K562 (cell line): ENCODE results near the gene GALNT18. TPM values are rescaled to one million over a fixed set of nuclear protein-coding genes. Genes with fewer than 3 reads are reported as not detected.

Experiments used
- ATAC-seq: fragments of 200-7000 bp; cut with Tn5 transposase; 3 replicates; pipeline ENCODE4 v1.9.1; 2020; ENCODE audit warnings: moderate library complexity
- BruUV-seq: library from RNA; stranded (reverse); fragments of 400-500 nt; replicated peaks from 2 replicates; lab custom pipeline; 2021; lab: Mats Ljungman, UMichigan
- CTCF ChIA-PET: fragments of 300-600 bp; formaldehyde crosslinking; extraction: SDS; loops from one replicate; lab custom pipeline; 2021; ENCODE audit warnings: low intra/inter-chr PET ratio; lab: Yijun Ruan, JAX
- POLR2A ChIA-PET: fragments of 300-600, 350-650 bp; sonication (Branson Sonifier 250); formaldehyde crosslinking; extraction: SDS; loops from one replicate; lab custom pipeline; 2021; ENCODE audit warnings: antibody characterized with exemption, inconsistent platforms; lab: Yijun Ruan, JAX
- DNase-seq, 4 experiments: peaks; one replicate each; pipeline versions ENCODE4 v3.0.0 to v3.0.0-alpha.2; 2011 to 2018; ENCODE audit warnings: low spot score in 3 of 4, mixed read lengths in 3 of 4; ENCODE audit errors: extremely low read depth in 1 of 4
- FAIRE-seq: peaks from 2 replicates; lab custom pipeline; 2011; peaks lifted over from hg19 to GRCh38; lab: Jason Lieb, UNC
- H2AFZ ChIP-seq: 2 replicates; pipeline ENCODE4 v1.6.0; 2011; ENCODE audit warnings: low read depth, low read length, control low read depth, inconsistent platforms
- H3K27ac ChIP-seq: fragments of 200-600 bp; 3 replicates; pipeline ENCODE4 v1.8.0; 2011; ENCODE audit warnings: low read depth, mild to moderate bottlenecking, control low read depth, inconsistent platforms, low read length, moderate library complexity, mixed read lengths; ENCODE audit errors: extremely low read depth
- H3K27me3 ChIP-seq, 2 experiments: fragments of 300-600 bp in 1 of 2; 2 replicates in 1 of 2; 3 replicates in 1 of 2; pipeline versions ENCODE4 v1.6.0 to v1.8.0; 2011; ENCODE audit warnings: inconsistent platforms in 2 of 2, low read length in 2 of 2, mild to moderate bottlenecking in 1 of 2, mixed read lengths in 1 of 2, moderate library complexity in 1 of 2; ENCODE audit not compliant: control insufficient read depth in 2 of 2, insufficient read depth in 2 of 2
- H3K36me3 ChIP-seq: fragments of 300-600 bp; 3 replicates; pipeline ENCODE4 v1.8.0; 2011; ENCODE audit warnings: mild to moderate bottlenecking, low read length, inconsistent platforms; ENCODE audit not compliant: control insufficient read depth, insufficient read depth
- H3K4me1 ChIP-seq, 2 experiments: fragments of 200-600 bp in 1 of 2; replicated peaks in 1 of 2; 2 replicates in 1 of 2; 3 replicates in 1 of 2; pipeline versions ENCODE4 v1.5.1 to v1.8.0; 2011; ENCODE audit warnings: inconsistent platforms in 2 of 2, low read length in 2 of 2, mild to moderate bottlenecking in 1 of 2, mixed read lengths in 1 of 2, moderate library complexity in 1 of 2; ENCODE audit not compliant: control insufficient read depth in 2 of 2, insufficient read depth in 2 of 2
- H3K4me2 ChIP-seq: 2 replicates; pipeline ENCODE4 v1.6.1; 2011; ENCODE audit warnings: low read length, control low read depth, inconsistent platforms, mixed read lengths; ENCODE audit not compliant: insufficient read depth
- H3K4me3 ChIP-seq: fragments of 200-600 bp; sonication (generic), shearing (Covaris generic); 2 replicates; pipeline ENCODE4 v1.5.1; 2016; ENCODE audit warnings: control low read depth, inconsistent platforms
- H3K79me2 ChIP-seq: fragments of 200-600 bp; 3 replicates; pipeline ENCODE4 v1.8.0; 2011; ENCODE audit warnings: low read length, inconsistent platforms; ENCODE audit not compliant: control insufficient read depth, insufficient read depth
- H3K9ac ChIP-seq, 2 experiments: 2 replicates each; pipeline versions ENCODE4 v1.6.0 to v1.6.1; 2011; ENCODE audit warnings: low read depth in 2 of 2, low read length in 2 of 2, control low read depth in 1 of 2, inconsistent platforms in 1 of 2, mild to moderate bottlenecking in 1 of 2, mixed read lengths in 1 of 2; ENCODE audit not compliant: insufficient read depth in 1 of 2
- H3K9me1 ChIP-seq: one replicate; pipeline ENCODE4 v1.6.0; 2011; ENCODE audit warnings: inconsistent platforms, mild to moderate bottlenecking, low read length, moderate library complexity; ENCODE audit not compliant: control insufficient read depth, insufficient read depth
- H3K9me3 ChIP-seq: replicated peaks from 2 replicates; pipeline ENCODE4 v1.5.1; 2011; ENCODE audit warnings: low read depth, low read length, inconsistent platforms; ENCODE audit not compliant: control insufficient read depth, insufficient read depth
- H4K20me1 ChIP-seq: replicated peaks from 2 replicates; pipeline ENCODE4 v1.6.1; 2011; ENCODE audit warnings: low read length, inconsistent platforms, mixed read lengths; ENCODE audit not compliant: control insufficient read depth, insufficient read depth
- CREBBP ChIP-seq: IDR thresholded peaks from one replicate; pipeline ENCODE4 v1.6.1; 2012; ENCODE audit warnings: low read depth, mild to moderate bottlenecking, control low read depth, inconsistent platforms, low read length
- MYBL2 ChIP-seq, 2 experiments: fragments of 450-650 bp in 1 of 2; sonication (generic) in 1 of 2; formaldehyde crosslinking in 1 of 2; IDR thresholded peaks; 2 replicates each; pipeline versions ENCODE4 v1.6.1 to v1.8.1; 2017 to 2022; ENCODE audit warnings: borderline replicate concordance in 1 of 2, inconsistent platforms in 1 of 2, low read depth in 1 of 2, mild to moderate bottlenecking in 1 of 2, missing genetic modification reagents in 1 of 2, moderate library complexity in 1 of 2
- RBM34 ChIP-seq: fragments of 200-400 bp; formaldehyde crosslinking; IDR thresholded peaks from 2 replicates; pipeline ENCODE4 v1.6.1; 2018; ENCODE audit warnings: low read length, borderline replicate concordance; ENCODE audit not compliant: insufficient read depth
- ZC3H4 ChIP-seq: sonication (generic); formaldehyde crosslinking; IDR thresholded peaks from 2 replicates; pipeline ENCODE4 v1.9.0; 2021; ENCODE audit warnings: missing genetic modification reagents, borderline replicate concordance
- ZNF140 ChIP-seq: fragments of 250-450 bp; sonication (Bioruptor Pico); IDR thresholded peaks from 2 replicates; pipeline ENCODE4 v1.8.0; 2021; ENCODE audit warnings: moderate library complexity, mild to moderate bottlenecking, inconsistent platforms
- ZSCAN32 ChIP-seq: fragments of 450-650 bp; formaldehyde crosslinking; IDR thresholded peaks from 2 replicates; pipeline ENCODE4 v1.4.0; 2020; ENCODE audit warnings: mild to moderate bottlenecking, moderate library complexity
- WGBS: fragments of 100-300 bp; shearing (Covaris generic); methylation state at CpG from one replicate; pipeline ENCODE4 v1.1.6; 2016; ENCODE audit warnings: low coverage, mixed read lengths; ENCODE audit not compliant: insufficient coverage; ENCODE audit errors: missing lambda C conversion rate; 5-methylcytosine and 5-hydroxymethylcytosine counted together
- in situ Hi-C: fragments of 300-500 bp; cut with MboI; formaldehyde crosslinking; loops from 4 replicates; pipeline ENCODE4 v1.15.0; 2018; ENCODE audit warnings: inconsistent platforms, mixed read lengths
- intact Hi-C: fragments of 100-400 bp; cut with micrococcal nuclease; formaldehyde crosslinking; loops from 2 replicates; pipeline ENCODE4 v1.14.2; 2022
- polyA plus RNA-seq, 8 experiments: library from polyadenylated mRNA; depleted of rRNA in 4 of 8; stranded (reverse) in 5 of 8; unstranded in 3 of 8; fragments of >200 nt; fragmentation: Nextera tagmentation in 2 of 8; fragmentation: Illumina TruSeq in 1 of 8; extraction: Ambion mirVana in 2 of 8; extraction: Trizol in 1 of 8; gene quantifications; 2 replicates each; pipeline versions ENCODE4 v1.2.1 to v1.2.3, GENCODE V29; 2011 to 2014; ENCODE audit warnings: inconsistent platforms in 1 of 8, missing spikeins in 1 of 8
- total RNA-seq, 7 experiments: library from RNA; depleted of rRNA in 6 of 7; stranded (reverse); fragments of >200 nt in 6 of 7; fragmentation: Illumina TruSeq in 2 of 7; extraction: Trizol in 2 of 7; gene quantifications; 2 replicates each; pipeline versions ENCODE4 v1.2.1 to v1.2.3, GENCODE V29; 2011 to 2021; ENCODE audit warnings: low replicate concordance in 1 of 7

GALNT18 gene
- total and polyA plus RNA-seq, 9 of the 15 experiments (the other 6 are each of a cell fraction or from before 2014, with no cell fraction given), result not detected

- no peaks in the 10 kb centered on the region for H4K20me1 ChIP-seq
- intact Hi-C loops, result no loop called here
- H3K9me3 ChIP-seq, result no peaks in the 10 kb centered on the region
- H3K27me3 ChIP-seq, result peaks cover 3 to 29% of the 10 kb centered on the region in 2 experiments; a peak in 4 of 5 replicates
- DNase-seq, result no peak
- no peak overlapping the region for H3K4me2 ChIP-seq
- no peaks in the 10 kb centered on the region for H3K79me2 ChIP-seq
- in situ Hi-C loops, result no loop called here
- ChIA-PET CTCF (no interaction called here), POLR2A (no interaction called here)
- 0% methylated on average over 4 of the region's 4 CpGs for WGBS
- no peaks in the 10 kb centered on the region for H3K9me1 ChIP-seq
- no peak overlapping the region for H2AFZ ChIP-seq
- no peak for ATAC-seq
- no peaks in the 10 kb centered on the region for H3K4me1 ChIP-seq
- H3K27ac ChIP-seq, result no peak overlapping the region
- TF ChIP-seq MYBL2 (IDR thresholded peaks at IDR 0.05; ENCODE audit: low read depth), result no peak
- no peak for TF ChIP-seq MYBL2 (CRISPR knock-in tag; IDR thresholded peaks at IDR 0.05; ENCODE audit: borderline replicate concordance)
- no peak for TF ChIP-seq ZNF140 (CRISPR knock-in tag)
- no peak for TF ChIP-seq ZSCAN32
- no peak for TF ChIP-seq CREBBP
- TF ChIP-seq RBM34, result no peak
- no peak for TF ChIP-seq ZC3H4 (CRISPR knock-in tag)
- no TSS peak for BruUV-seq
- no peak overlapping the region for H3K9ac ChIP-seq
- no peak for FAIRE-seq
- H3K36me3 ChIP-seq, result no peaks in the 10 kb centered on the region
- H3K4me3 ChIP-seq, result no peak overlapping the region
These were observed 287.2 kb downstream of the GALNT18 start for GRCh38 chr11:11334607-11335006.
